GM18909 (cell line): ENCODE measurements around the gene DIP2C.
"Not testable (repeated sequence)": the region's sequence is repeated elsewhere in the genome, so short reads cannot be mapped to it uniquely, and the experiment has no call there.

ENCODE experiments used
- ATAC-seq: cut with Tn5 transposase; IDR thresholded peaks from one replicate; pipeline ENCODE4 v1.9.1; 2021; ENCODE audit warnings: mild to moderate bottlenecking; ENCODE audit not compliant: unreplicated experiment, poor library complexity

DIP2C gene

DNA sequence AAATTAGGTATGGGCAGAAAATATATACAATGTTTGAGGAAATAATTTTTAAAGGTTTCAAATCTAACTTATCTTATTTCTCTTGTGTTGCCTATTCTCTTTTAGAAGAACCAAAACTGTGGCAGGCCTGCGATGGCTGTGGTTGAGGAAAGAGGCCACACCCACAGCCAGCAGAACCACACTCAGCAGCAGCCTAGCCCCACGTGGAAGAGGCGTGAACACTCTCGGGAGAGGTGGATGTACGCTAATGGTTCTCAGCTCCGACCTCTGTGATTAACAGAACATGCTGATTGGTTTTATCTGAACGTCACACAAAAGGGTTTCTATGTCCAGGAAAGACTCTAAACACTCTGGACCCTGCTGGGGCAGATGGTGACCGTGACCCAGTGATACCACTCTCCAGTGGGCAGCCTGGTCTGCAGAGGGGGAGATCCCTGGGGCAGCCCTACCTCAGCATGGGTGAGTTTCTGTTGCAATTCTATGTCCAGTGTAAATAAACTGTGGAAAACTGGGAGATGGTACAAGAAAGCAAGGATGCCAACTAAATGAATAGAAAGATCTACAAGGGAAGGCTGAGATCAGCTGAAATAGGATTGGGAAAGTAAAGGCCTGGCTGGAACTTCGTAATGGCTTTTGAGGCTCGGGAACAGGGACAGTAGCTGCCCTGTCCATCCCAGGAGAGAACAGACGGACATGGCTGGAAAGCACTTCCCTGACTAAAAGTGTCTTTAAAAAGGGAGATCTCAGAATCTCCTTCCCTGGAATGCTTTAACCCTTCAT, 26.6 kb downstream of the DIP2C start:
- ATAC-seq, result no peak

DNA sequence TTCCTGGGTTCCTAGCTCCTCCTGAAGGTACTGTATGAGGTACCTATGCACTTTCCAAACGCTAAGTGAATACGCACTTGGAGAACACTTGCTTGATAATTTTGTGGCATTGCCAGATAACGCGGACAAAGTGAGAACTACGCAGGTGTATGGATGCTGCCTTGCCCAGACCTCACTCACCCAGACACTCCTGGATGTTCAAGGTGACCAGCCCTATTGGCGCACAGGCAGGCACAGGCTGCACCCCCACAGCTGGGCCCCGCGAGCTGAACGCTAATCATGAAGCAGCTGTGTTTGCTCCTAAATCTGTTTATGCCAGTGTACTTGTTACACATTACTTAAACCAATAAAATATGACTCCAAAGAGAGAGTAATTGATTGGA, 27.3 kb downstream of the DIP2C start:
- no peak for ATAC-seq

GRCh38 chr10:661597-662222, 27.8 kb downstream of the DIP2C start:
- ATAC-seq, result no peak

GRCh38 chr10:660970-661596, 28.4 kb downstream of the DIP2C start:
- ATAC-seq, result no peak

- ATAC-seq, result no peak
Measured at GRCh38 chr10:660413-660969, 29.0 kb downstream of the DIP2C start.

GRCh38 chr10:659688-660141, 29.8 kb downstream of the DIP2C start:
- ATAC-seq, result no peak

DNA sequence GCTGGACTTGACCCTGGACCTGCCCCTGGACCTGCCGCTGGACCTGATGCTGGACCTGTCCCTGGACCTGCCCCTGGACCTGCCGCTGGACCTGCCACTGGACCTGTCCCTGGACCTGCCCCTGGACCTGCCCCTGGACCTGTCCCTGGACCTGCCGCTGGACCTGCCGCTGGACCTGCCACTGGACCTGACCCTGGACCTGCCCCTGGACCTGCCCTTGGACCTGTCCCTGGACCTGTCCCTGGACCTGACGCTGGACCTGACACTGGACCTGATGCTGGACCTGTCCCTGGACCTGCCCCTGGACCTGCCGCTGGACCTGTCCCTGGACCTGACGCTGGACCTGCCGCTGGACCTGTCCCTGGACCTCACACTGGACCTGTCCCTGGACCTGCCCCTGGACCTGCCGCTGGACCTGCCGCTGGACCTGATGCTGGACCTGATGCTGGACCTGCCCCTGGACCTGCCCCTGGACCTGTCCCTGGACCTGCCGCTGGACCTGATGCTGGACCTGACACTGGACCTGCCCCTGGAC, 31.6 kb downstream of the DIP2C start:
- ATAC-seq, result not testable (repeated sequence)

- ATAC-seq, result no peak
Measured at GRCh38 chr10:656883-657282, 32.6 kb downstream of the DIP2C start.

GRCh38 chr10:655184-655583, 34.3 kb downstream of the DIP2C start:
- no peak for ATAC-seq

DNA sequence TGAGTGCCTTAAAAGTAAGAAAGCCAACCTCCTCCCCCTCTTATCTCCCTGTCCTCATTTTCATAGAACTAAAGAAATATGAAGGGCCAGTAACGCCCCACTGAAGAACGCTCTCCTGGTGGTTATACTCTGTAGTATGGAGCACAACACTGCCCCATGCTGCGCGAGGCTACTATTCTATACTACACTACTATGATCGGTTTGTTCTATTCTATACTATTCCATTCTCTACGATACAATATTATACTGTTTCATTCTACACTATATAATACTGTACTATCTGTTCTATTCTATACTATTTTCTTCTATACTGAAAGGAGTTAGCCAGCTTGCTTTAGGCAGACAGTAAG, 34.8 kb downstream of the DIP2C start:
- ATAC-seq, result no peak

DNA sequence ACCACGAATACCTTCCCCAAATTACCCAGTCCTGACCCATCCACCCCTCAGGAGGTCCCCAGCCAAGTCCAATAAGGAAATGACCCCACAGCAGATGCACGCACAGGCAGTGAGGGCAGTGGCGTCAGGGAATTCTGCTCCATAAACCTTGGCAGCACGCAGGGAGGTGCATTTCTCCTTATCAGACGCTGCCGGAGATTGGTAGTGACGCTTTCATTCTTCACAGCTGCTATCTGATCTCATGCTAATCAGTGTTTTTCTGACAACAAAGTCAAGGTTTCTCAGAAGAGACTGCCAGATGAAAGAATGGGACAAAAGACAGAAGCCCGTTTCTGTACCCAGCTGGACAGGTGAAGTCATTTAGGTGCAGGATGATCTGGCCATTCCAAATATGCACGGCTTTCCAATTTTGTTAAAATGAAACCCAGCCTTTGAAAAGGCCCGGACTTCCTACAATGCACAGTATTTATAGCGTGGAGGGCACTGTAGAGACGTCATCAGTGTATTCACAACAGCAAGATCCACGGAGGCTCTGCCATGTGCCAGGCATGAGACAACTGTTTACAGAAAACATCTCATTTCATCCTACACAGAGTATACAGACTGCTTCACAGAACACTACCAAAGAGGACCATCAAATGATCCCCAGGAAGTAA, 35.3 kb downstream of the DIP2C start:
- ATAC-seq, result no peak

GRCh38 chr10:652832-653459, 36.5 kb downstream of the DIP2C start:
- ATAC-seq, result not testable (repeated sequence)

DNA sequence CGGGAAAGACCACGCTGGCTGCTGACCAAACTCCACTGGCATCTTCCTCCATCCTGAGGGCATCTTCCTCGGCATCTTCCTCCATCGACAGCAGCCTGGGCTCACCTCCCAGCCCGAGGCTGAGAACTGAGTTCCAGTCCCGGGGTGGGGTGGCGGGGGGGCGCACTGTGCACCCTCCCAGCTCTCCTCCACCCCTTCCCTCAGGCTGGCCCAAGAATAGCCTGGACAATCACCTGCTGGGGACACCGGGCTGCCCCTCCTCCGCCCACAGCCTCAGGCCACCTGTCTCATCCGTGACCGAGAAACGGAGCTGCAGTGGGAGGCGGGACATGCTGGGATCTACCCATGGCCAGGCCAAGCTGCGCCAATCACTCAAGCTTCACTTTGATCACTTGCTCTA, 37.2 kb downstream of the DIP2C start:
- no peak for ATAC-seq

GRCh38 chr10:651692-652091, 37.8 kb downstream of the DIP2C start:
- no peak for ATAC-seq

GRCh38 chr10:650886-651615, 38.4 kb downstream of the DIP2C start:
- ATAC-seq, result no peak

GRCh38 chr10:650441-650851, 39.0 kb downstream of the DIP2C start:
- no peak for ATAC-seq

- no peak for ATAC-seq
Measured at GRCh38 chr10:649798-650440, 39.5 kb downstream of the DIP2C start.

DNA sequence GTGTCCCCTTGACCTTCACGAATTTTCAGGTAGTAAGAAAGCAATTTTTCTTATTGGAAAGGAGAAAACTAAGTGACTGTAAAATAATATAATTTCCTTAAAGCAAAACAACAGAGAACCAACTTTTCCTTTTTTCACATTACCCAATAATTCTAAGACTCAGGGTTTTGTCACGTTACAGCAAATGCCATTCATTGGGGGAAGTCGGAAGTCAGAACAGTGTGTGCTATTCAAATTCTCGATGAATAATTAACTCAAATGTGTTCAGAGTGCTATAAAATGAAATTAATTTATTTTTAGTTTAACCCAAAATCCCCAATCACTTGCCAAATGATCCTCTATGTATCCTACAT, 40.0 kb downstream of the DIP2C start:
- no peak for ATAC-seq

GRCh38 chr10:647019-647418, 42.4 kb downstream of the DIP2C start:
- ATAC-seq, result not testable (repeated sequence)
